GM12891 (cell line): ENCODE results near the gene ARHGEF2.

Source experiments
- PAX5 ChIP-seq: IDR thresholded peaks from 2 replicates; pipeline ENCODE4 v1.6.1; 2011; ENCODE audit warnings: low read length, moderate library complexity, mild to moderate bottlenecking; ENCODE audit not compliant: insufficient read depth, severe bottlenecking
- POLR2A ChIP-seq: IDR thresholded peaks from 2 replicates; pipeline ENCODE4 v1.6.1; 2011; ENCODE audit warnings: low read depth, low read length, control low read depth
- POLR2AphosphoS5 ChIP-seq: IDR thresholded peaks from 2 replicates; pipeline ENCODE4 v1.6.1; 2011; ENCODE audit warnings: low read depth, low read length, control low read depth
- POU2F2 ChIP-seq: IDR thresholded peaks from 2 replicates; pipeline ENCODE4 v1.6.1; 2011; ENCODE audit warnings: low read depth, mild to moderate bottlenecking, control low read depth, low read length, moderate library complexity
- SPI1 ChIP-seq: IDR thresholded peaks from 2 replicates; pipeline ENCODE4 v1.6.1; 2011; ENCODE audit warnings: low read depth, low read length, control low read depth
- TAF1 ChIP-seq: IDR thresholded peaks from 2 replicates; pipeline ENCODE4 v1.6.1; 2011; ENCODE audit warnings: low read depth, low read length, control low read depth

- no peak for TF ChIP-seq POLR2AphosphoS5
- TF ChIP-seq TAF1, result no peak
- TF ChIP-seq POLR2A, result no peak
- no peak for TF ChIP-seq POU2F2
- TF ChIP-seq SPI1, result no peak
- no peak for TF ChIP-seq PAX5
These were observed 64.2 kb downstream of the ARHGEF2 start for GRCh38 chr1:155913969-155914757.
